K562 (cell line): ENCODE measurements around the gene C20orf96. TPM values are rescaled to one million over a fixed set of nuclear protein-coding genes. Genes with fewer than 3 reads are reported as not detected.

ENCODE experiments used
- ATAC-seq: fragments of 200-7000 bp; cut with Tn5 transposase; 3 replicates; pipeline ENCODE4 v1.9.1; 2020; ENCODE audit warnings: moderate library complexity
- BruUV-seq: library from RNA; stranded (reverse); fragments of 400-500 nt; replicated peaks from 2 replicates; lab custom pipeline; 2021; lab: Mats Ljungman, UMichigan
- CTCF ChIA-PET: fragments of 300-600 bp; formaldehyde crosslinking; extraction: SDS; loops from one replicate; lab custom pipeline; 2021; ENCODE audit warnings: low intra/inter-chr PET ratio; lab: Yijun Ruan, JAX
- POLR2A ChIA-PET: fragments of 300-600, 350-650 bp; sonication (Branson Sonifier 250); formaldehyde crosslinking; extraction: SDS; loops from one replicate; lab custom pipeline; 2021; ENCODE audit warnings: antibody characterized with exemption, inconsistent platforms; lab: Yijun Ruan, JAX
- DNase-seq, 4 experiments: peaks; one replicate each; pipeline versions ENCODE4 v3.0.0 to v3.0.0-alpha.2; 2011 to 2018; ENCODE audit warnings: low spot score in 3 of 4, mixed read lengths in 3 of 4; ENCODE audit errors: extremely low read depth in 1 of 4
- FAIRE-seq: peaks from 2 replicates; lab custom pipeline; 2011; peaks lifted over from hg19 to GRCh38; lab: Jason Lieb, UNC
- H2AFZ ChIP-seq: 2 replicates; pipeline ENCODE4 v1.6.0; 2011; ENCODE audit warnings: low read depth, low read length, control low read depth, inconsistent platforms
- H3K27ac ChIP-seq: fragments of 200-600 bp; 3 replicates; pipeline ENCODE4 v1.8.0; 2011; ENCODE audit warnings: low read depth, mild to moderate bottlenecking, control low read depth, inconsistent platforms, low read length, moderate library complexity, mixed read lengths; ENCODE audit errors: extremely low read depth
- H3K27me3 ChIP-seq, 2 experiments: fragments of 300-600 bp in 1 of 2; 2 replicates in 1 of 2; 3 replicates in 1 of 2; pipeline versions ENCODE4 v1.6.0 to v1.8.0; 2011; ENCODE audit warnings: inconsistent platforms in 2 of 2, low read length in 2 of 2, mild to moderate bottlenecking in 1 of 2, mixed read lengths in 1 of 2, moderate library complexity in 1 of 2; ENCODE audit not compliant: control insufficient read depth in 2 of 2, insufficient read depth in 2 of 2
- H3K36me3 ChIP-seq: fragments of 300-600 bp; 3 replicates; pipeline ENCODE4 v1.8.0; 2011; ENCODE audit warnings: mild to moderate bottlenecking, low read length, inconsistent platforms; ENCODE audit not compliant: control insufficient read depth, insufficient read depth
- H3K4me1 ChIP-seq, 2 experiments: fragments of 200-600 bp in 1 of 2; replicated peaks in 1 of 2; 2 replicates in 1 of 2; 3 replicates in 1 of 2; pipeline versions ENCODE4 v1.5.1 to v1.8.0; 2011; ENCODE audit warnings: inconsistent platforms in 2 of 2, low read length in 2 of 2, mild to moderate bottlenecking in 1 of 2, mixed read lengths in 1 of 2, moderate library complexity in 1 of 2; ENCODE audit not compliant: control insufficient read depth in 2 of 2, insufficient read depth in 2 of 2
- H3K4me2 ChIP-seq: 2 replicates; pipeline ENCODE4 v1.6.1; 2011; ENCODE audit warnings: low read length, control low read depth, inconsistent platforms, mixed read lengths; ENCODE audit not compliant: insufficient read depth
- H3K4me3 ChIP-seq: fragments of 200-600 bp; sonication (generic), shearing (Covaris generic); 2 replicates; pipeline ENCODE4 v1.5.1; 2016; ENCODE audit warnings: control low read depth, inconsistent platforms
- H3K79me2 ChIP-seq: fragments of 200-600 bp; 3 replicates; pipeline ENCODE4 v1.8.0; 2011; ENCODE audit warnings: low read length, inconsistent platforms; ENCODE audit not compliant: control insufficient read depth, insufficient read depth
- H3K9ac ChIP-seq, 2 experiments: 2 replicates each; pipeline versions ENCODE4 v1.6.0 to v1.6.1; 2011; ENCODE audit warnings: low read depth in 2 of 2, low read length in 2 of 2, control low read depth in 1 of 2, inconsistent platforms in 1 of 2, mild to moderate bottlenecking in 1 of 2, mixed read lengths in 1 of 2; ENCODE audit not compliant: insufficient read depth in 1 of 2
- H3K9me1 ChIP-seq: one replicate; pipeline ENCODE4 v1.6.0; 2011; ENCODE audit warnings: inconsistent platforms, mild to moderate bottlenecking, low read length, moderate library complexity; ENCODE audit not compliant: control insufficient read depth, insufficient read depth
- H3K9me3 ChIP-seq: replicated peaks from 2 replicates; pipeline ENCODE4 v1.5.1; 2011; ENCODE audit warnings: low read depth, low read length, inconsistent platforms; ENCODE audit not compliant: control insufficient read depth, insufficient read depth
- H4K20me1 ChIP-seq: replicated peaks from 2 replicates; pipeline ENCODE4 v1.6.1; 2011; ENCODE audit warnings: low read length, inconsistent platforms, mixed read lengths; ENCODE audit not compliant: control insufficient read depth, insufficient read depth
- GATA2 ChIP-seq: sonication (generic); formaldehyde crosslinking; IDR thresholded peaks from 2 replicates; pipeline ENCODE4 v1.4.0; 2020; ENCODE audit warnings: mild to moderate bottlenecking, missing genetic modification reagents
- JUN ChIP-seq, 2 experiments: sonication (generic) in 1 of 2; formaldehyde crosslinking in 1 of 2; IDR thresholded peaks; 2 replicates each; pipeline versions ENCODE4 v1.6.1 to v1.8.0; 2012 to 2022; ENCODE audit warnings: borderline replicate concordance in 2 of 2, mild to moderate bottlenecking in 2 of 2, improper control_type of control experiment in 1 of 2, low read depth in 1 of 2, low read length in 1 of 2, missing genetic modification reagents in 1 of 2
- MEIS2 ChIP-seq: fragments of 450-650 bp; IDR thresholded peaks from 2 replicates; pipeline ENCODE4 v1.6.1; 2014; ENCODE audit warnings: mild to moderate bottlenecking; ENCODE audit not compliant: partially characterized antibody
- MYNN ChIP-seq, 2 experiments: sonication (generic); formaldehyde crosslinking in 1 of 2; IDR thresholded peaks; 2 replicates each; pipeline versions ENCODE4 v1.5.0 to v1.6.1; 2016 to 2020; ENCODE audit warnings: antibody characterized with exemption in 1 of 2, missing genetic modification reagents in 1 of 2
- WGBS: fragments of 100-300 bp; shearing (Covaris generic); methylation state at CpG from one replicate; pipeline ENCODE4 v1.1.6; 2016; ENCODE audit warnings: low coverage, mixed read lengths; ENCODE audit not compliant: insufficient coverage; ENCODE audit errors: missing lambda C conversion rate; 5-methylcytosine and 5-hydroxymethylcytosine counted together
- in situ Hi-C: fragments of 300-500 bp; cut with MboI; formaldehyde crosslinking; loops from 4 replicates; pipeline ENCODE4 v1.15.0; 2018; ENCODE audit warnings: inconsistent platforms, mixed read lengths
- intact Hi-C: fragments of 100-400 bp; cut with micrococcal nuclease; formaldehyde crosslinking; loops from 2 replicates; pipeline ENCODE4 v1.14.2; 2022
- polyA plus RNA-seq, 8 experiments: library from polyadenylated mRNA; depleted of rRNA in 4 of 8; stranded (reverse) in 5 of 8; unstranded in 3 of 8; fragments of >200 nt; fragmentation: Nextera tagmentation in 2 of 8; fragmentation: Illumina TruSeq in 1 of 8; extraction: Ambion mirVana in 2 of 8; extraction: Trizol in 1 of 8; gene quantifications; 2 replicates each; pipeline versions ENCODE4 v1.2.1 to v1.2.3, GENCODE V29; 2011 to 2014; ENCODE audit warnings: inconsistent platforms in 1 of 8, missing spikeins in 1 of 8
- total RNA-seq, 7 experiments: library from RNA; depleted of rRNA in 6 of 7; stranded (reverse); fragments of >200 nt in 6 of 7; fragmentation: Illumina TruSeq in 2 of 7; extraction: Trizol in 2 of 7; gene quantifications; 2 replicates each; pipeline versions ENCODE4 v1.2.1 to v1.2.3, GENCODE V29; 2011 to 2021; ENCODE audit warnings: low replicate concordance in 1 of 7

The C20orf96 gene
- total and polyA plus RNA-seq, 9 of the 15 experiments (the other 6 are each of a cell fraction or from before 2014, with no cell fraction given), result 1.7 to 11.7 (median 4.2) TPM

DNA sequence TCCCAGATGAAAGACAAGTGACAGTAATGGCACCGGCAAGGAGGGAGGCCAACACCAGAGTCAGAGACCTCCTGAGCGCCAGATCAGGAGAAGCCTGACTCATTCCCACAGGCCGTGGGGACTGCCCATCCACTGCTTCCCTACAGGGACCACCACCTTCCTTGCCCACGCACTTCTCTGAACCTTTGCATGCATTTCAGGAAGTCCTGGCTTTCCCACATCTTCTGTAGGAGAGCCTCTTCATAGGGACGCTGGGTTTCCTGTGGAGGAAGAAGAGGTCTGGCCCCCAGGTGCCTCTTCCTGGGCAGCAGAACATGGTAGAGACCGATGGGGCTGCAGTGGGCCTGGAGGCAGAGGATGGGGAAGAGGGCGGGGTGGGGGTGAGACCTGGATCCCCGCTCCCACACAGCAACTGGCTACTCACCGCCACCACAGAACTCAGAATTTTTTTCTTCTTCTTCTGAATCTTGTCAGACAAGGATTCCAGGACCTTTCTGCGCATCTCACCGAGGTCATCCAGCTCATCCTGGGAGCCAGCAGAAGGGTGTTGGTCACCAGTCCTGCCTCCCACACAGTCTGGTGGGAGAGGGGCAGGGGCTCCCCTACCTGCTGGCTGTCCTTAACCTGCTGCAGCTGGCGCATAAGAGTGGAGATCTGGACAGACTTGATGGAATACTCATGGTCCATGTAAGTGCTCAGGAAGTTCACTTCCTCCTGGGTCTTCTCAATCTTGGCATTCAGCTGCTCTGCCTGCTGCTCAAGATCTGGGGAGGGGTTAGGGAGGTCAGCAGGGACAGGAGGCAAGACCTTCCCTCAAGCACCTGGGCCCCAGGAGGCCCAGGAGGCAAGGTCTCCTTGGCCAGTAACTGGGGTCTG lies 13.7 kb downstream of the C20orf96 start:
- H3K9me3 ChIP-seq, result no peaks in the 10 kb centered on the region
- FAIRE-seq (no peak), ATAC-seq (no peak), DNase-seq (no peak)
- 79% methylated on average over 6 of the region's 12 CpGs for WGBS
- H3K79me2 ChIP-seq, result no peaks in the 10 kb centered on the region
- in situ Hi-C loops (no loop called here), intact Hi-C loops (no loop called here)
- H3K4me2 ChIP-seq, result no peak overlapping the region
- CTCF ChIA-PET, result no interaction called here
- H3K9me1 ChIP-seq, result no peaks in the 10 kb centered on the region
- peaks cover 46% of the 10 kb centered on the region; the same call in 2 of the 3 replicates for H3K36me3 ChIP-seq
- no peaks in the 10 kb centered on the region for H3K27me3 ChIP-seq
- no peak overlapping the region for H3K9ac ChIP-seq
- H2AFZ ChIP-seq, result no peak overlapping the region
- POLR2A ChIA-PET, result no interaction called here
- BruUV-seq, result no TSS peak
- H3K4me3 ChIP-seq, result no peak overlapping the region
- H3K27ac ChIP-seq, result no peak overlapping the region
- TF ChIP-seq MYNN (IDR thresholded peaks at IDR 0.05), result no peak
- TF ChIP-seq MYNN (CRISPR knock-in tag; IDR thresholded peaks at IDR 0.05), result no peak
- no peak for TF ChIP-seq JUN (IDR thresholded peaks at IDR 0.05; ENCODE audit: borderline replicate concordance, low read depth, low read length)
- TF ChIP-seq JUN (CRISPR knock-in tag; IDR thresholded peaks at IDR 0.05; ENCODE audit: borderline replicate concordance), result no peak
- TF ChIP-seq GATA2 (CRISPR knock-in tag), result no peak
- TF ChIP-seq MEIS2, result no peak
- no peaks in the 10 kb centered on the region for H3K4me1 ChIP-seq
- no peaks in the 10 kb centered on the region for H4K20me1 ChIP-seq
